NCI-H524 treated with DMSO at 0.1 percent for 48 hours (cell line): ENCODE measurements around the gene CD46.

Experiments used
- DNase-seq: peaks from one replicate; lab custom pipeline; 2025; lab: John Stamatoyannopoulos, UW

The CD46 gene

GRCh38 chr1:207794861-207795260 lies 43.0 kb downstream of the CD46 start:
- DNase-seq: no peak

DNA sequence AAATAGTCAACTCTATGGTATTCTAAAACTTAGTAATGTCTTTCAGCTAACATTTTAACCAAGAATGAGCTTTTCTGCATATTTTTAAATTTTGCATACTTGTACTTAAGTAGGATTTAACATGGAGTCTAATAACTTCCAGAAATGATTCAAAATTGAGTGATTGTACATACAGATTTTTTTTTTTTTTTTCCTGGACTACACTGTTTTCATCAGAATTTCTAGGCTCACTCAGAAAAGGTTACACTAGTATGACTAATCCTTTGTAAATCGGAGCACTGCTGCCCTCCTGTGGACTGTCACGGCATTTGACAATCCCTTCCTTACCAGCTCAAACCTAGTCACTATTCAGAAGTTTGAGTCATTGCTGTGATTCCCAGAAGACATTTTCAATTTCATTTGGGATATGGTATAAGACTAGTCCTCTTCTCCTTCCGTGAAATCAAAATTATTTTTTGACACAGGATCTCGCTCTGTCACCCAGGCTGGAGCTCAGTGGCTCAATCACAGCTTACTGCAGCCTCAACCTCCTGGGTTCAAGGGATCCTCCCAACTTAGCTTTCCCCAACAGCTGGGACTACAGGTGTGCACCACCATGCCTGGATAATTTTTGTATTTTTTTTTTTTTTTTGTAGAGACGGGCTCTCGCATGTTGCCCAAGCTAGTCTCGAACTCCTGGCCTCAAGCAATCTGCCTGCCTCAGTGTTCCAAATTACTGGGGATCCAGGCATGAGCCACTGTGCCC lies 45.5 kb downstream of the CD46 start:
- DNase-seq: no peak

DNA sequence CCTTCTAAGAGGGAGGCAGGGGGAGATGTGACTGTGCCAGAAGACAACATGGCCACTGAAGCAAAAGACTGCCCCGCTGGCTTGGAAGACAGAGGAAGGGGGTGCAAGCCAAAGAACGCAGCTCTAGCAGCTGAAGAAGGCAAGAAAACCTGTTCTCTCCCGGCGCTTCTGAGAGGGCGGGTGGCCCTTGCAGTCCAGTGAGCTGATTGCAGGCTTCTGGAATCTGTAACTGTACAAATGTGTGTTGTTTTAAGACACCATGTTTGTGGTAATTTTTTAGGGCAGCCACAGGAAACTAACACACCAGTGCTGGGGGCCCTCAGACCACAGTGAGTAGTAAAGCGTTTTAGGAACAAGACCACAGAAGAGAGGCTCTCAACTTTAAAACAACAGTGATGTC lies 47.0 kb downstream of the CD46 start:
- DNase-seq: no peak

- no peak for DNase-seq
Measured at GRCh38 chr1:207799989-207800648, 48.3 kb downstream of the CD46 start.

DNA sequence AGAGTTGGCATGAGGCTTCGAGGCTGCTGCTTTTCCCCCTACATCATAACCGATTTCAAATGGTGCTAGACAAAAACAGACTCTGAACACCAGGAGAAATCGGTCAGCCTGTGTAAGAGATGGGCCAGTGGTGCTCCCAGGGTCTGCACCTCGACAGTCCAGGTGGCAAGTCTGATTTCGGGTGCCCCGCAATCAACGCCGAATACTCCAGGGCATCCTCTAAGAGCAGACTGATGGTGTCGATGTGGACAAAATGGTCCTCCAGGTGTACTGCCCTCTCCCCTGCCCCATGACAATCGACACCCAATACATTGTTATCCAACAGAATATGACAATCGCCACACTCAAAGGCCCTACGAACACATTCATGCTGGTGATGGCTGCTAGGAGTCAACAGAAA lies 50.0 kb downstream of the CD46 start:
- no peak for DNase-seq

DNA sequence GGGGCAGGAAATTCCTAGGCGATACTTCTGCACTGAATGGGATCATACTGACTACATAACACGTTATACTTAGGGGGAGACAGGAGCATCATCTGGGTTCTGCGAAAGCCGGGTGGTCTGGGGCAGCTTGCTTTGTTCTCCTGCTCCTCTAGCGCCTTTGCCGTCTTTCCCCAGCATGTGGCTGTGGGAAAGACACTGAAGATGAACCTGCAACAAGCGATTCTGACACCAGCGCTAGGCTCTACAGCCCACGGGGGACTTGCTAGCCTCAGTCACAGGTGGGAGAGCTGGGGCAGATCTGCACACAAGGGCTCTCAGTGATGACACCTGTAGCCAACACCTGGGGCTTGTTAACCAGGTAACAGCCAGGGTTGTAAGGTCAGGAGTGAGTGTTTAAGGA lies 51.8 kb downstream of the CD46 start:
- DNase-seq: no peak

- DNase-seq: no peak
Measured at GRCh38 chr1:207804721-207805468, 53.0 kb downstream of the CD46 start.

- DNase-seq: no peak
Measured at GRCh38 chr1:207805841-207806421, 54.1 kb downstream of the CD46 start.

- no peak for DNase-seq
Measured at GRCh38 chr1:207806531-207807325, 54.9 kb downstream of the CD46 start.

DNA sequence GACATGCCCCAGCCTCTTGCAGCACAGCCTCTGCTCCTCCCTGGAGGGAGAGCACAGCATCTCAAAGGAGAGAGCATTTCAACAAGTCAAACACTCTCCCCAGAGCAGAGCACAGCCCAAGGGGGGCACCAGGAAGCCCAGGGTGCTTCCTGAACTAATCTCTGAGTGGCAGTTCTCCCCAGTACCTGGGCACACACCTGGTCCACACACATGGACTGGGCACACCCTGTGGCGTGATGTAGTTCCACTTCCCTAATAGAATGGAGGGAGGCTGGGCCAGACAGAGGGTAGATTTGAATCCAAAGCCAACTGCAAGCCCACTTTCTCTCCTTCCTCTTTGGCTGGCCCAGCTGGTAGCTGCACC lies 55.5 kb downstream of the CD46 start:
- no peak for DNase-seq

- DNase-seq: no peak
Measured at GRCh38 chr1:207807690-207808321, 56.0 kb downstream of the CD46 start.

DNA sequence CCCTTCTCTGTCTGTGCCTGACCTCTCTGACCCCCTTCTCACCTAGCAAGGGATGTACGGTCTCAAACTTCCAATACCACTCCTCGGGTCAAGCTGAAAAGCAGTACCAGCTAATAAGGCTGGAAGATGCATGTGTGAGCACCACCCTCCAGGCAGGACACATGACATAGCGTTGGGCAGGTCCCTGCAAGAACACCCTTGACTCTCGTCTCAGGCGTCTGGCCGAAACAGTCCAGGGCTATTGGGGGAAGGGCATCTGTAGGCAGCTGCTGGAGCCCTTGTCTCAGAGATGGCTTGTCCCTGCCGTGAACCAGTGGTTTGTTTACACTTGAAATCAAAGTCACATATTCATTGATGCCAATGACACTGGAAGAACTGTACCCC lies 56.5 kb downstream of the CD46 start:
- DNase-seq: no peak

DNA sequence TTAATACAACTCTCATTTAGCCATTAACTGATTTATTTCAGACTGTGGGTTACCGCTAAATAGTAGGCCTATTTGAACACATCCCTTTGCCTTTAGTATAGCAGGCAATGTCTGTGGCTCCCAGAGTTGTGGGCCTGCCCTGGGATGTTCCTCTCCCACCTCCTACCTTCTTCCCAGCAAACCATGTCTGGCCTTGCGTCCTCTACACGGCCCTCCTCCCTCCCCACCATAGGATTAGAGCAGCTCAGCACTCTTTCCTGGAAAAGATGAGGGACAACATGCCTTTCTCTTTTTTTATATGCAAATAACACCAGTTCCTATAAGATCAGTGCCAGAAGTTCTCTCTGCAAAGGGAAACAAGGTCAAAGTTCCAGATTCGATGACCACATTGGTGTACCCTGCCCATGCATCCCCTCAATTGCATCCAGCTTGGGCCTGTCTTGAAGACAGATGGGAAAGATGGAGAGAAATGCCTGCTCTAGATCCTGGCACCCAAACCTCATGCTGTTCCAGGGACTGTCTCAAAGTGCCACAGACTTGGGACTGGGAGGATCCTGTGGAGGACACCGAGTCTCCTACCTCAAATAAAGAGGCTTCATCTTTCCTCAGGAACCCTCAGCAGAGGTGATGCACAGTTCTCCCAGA lies 57.2 kb downstream of the CD46 start:
- no peak for DNase-seq

- no peak for DNase-seq
Measured at GRCh38 chr1:207810173-207810572, 58.3 kb downstream of the CD46 start.

- DNase-seq: no peak
Measured at GRCh38 chr1:207810606-207811295, 58.9 kb downstream of the CD46 start.

GRCh38 chr1:207811319-207811718 lies 59.5 kb downstream of the CD46 start:
- DNase-seq: no peak

DNA sequence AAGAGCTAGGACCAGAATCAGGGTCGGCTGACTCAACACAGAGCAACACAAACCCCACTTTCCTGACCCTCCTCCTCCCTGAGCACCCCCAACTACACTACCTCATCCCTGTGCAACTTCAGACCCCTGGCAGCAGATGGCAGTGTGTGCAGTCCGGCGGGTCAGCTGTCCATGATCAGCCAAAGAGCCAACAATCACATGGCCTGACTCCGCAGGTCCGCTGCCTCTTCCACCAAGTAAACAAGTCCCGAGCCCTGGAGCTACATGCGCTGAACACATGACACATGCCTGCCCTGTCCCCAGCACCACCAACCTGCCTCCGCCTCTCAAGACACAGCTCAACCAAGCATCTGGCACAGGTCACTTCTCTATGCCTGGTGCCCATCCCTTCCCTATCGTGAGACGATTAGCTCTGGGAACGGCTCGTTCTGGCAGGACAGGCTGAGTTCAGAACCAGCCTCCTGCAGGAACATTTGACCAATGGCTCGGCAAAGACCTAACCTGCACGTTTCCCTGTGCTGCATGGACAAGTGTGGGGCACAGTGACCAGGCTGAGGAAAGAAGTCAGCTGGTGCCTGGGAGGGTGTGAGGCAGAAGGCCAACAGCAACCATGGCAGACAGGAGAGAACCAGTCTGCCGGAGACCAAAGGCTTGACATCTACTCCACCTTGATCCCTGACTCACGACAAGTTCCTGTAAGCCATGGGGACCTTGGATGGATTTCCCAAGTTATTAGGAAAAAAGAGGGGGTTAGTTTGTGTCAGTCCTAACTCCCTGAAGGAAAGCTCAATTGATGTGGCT lies 60.3 kb downstream of the CD46 start:
- no peak for DNase-seq

DNA sequence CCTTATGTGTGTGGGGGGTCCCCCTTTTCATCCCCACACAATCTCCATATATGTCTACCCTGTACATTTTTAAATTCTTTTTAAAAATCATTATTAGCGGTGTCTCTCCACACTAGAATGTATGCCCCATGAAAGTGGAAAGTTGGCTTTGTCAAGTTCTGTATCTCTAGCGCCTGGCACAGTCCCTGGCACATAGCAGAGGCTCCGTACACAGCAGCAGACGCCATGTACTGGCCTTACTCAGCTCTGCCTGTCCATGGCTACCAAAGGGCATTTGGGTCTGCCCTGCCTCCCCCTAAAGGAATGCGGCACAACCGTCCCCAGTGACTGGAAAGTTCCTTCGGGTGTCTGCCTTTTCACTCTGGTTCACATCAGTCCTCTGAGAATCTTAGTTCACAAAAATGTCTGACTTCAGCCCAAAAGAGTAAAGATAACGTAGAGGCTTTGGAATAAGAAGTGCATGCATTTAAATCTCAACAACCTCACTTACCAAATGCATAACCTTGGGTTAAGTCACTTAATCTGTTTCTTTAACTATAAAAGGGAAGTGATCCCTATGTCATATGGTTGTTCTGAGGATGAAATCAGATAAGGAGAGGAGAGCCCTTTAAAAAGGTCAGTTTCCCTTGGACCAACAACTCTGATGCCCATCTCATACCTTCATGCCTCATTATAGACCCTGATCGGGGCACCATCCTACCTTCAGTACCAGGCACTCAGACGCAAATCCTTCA lies 61.1 kb downstream of the CD46 start:
- no peak for DNase-seq

DNA sequence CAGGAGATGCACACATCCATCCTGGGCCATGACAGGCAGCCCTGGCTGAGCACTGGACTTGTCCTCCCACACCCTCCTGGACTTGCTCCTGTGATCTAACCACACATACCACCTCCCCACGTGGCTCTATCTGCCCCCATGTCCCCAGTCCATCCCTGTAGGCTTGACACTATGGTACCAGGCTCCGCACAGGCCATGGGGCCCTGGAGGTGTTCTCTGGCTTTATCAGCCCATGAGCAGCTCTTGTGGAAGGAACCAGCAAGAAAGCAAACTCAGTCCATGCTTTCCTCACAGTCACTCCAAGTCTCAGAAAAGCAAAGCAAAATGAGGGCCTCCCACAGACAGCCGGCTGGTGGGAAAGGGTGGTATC lies 61.6 kb downstream of the CD46 start:
- no peak for DNase-seq
